IMR-90 (cell line): ENCODE results near the gene ANKRD40. TPM values are rescaled to one million over a fixed set of nuclear protein-coding genes. Genes with fewer than 3 reads are reported as not detected.

ENCODE experiments used
- ATAC-seq: fragments of 200-7000 bp; cut with Tn5 transposase; 2 replicates; pipeline ENCODE4 v1.9.1; 2020; ENCODE audit warnings: low read depth, mild to moderate bottlenecking, moderate library complexity
- BruUV-seq: library from RNA; stranded (reverse); fragments of 400-500 nt; replicated peaks from 2 replicates; lab custom pipeline; 2021; lab: Mats Ljungman, UMichigan
- CTCF ChIA-PET: fragments of 300-600 bp; formaldehyde crosslinking; extraction: SDS; loops from one replicate; lab custom pipeline; 2021; ENCODE audit warnings: antibody characterized with exemption; lab: Yijun Ruan, JAX
- POLR2A ChIA-PET: fragments of 300-600 bp; sonication (Branson Sonifier 250); formaldehyde crosslinking; loops from one replicate; lab custom pipeline; 2022; ENCODE audit warnings: antibody characterized with exemption; ENCODE audit not compliant: unreplicated experiment; lab: Charles Lee
- DNase-seq: peaks from one replicate; pipeline ENCODE4 v3.0.0; 2013
- H2AFZ ChIP-seq: replicated peaks from 2 replicates; pipeline ENCODE3; 2013; ENCODE audit warnings: low read length, mild to moderate bottlenecking; ENCODE audit not compliant: poor library complexity
- H2AK5ac ChIP-seq: 2 replicates; pipeline ENCODE4 v1.6.1; 2013; ENCODE audit warnings: low read depth, low read length, inconsistent platforms
- H2AK9ac ChIP-seq: replicated peaks from 2 replicates; pipeline ENCODE3; 2013; ENCODE audit warnings: mild to moderate bottlenecking, low read depth, low read length, moderate library complexity; ENCODE audit not compliant: poor library complexity
- H2BK120ac ChIP-seq: 2 replicates; pipeline ENCODE4 v1.6.1; 2013; ENCODE audit warnings: low read depth, low read length, inconsistent platforms
- H2BK15ac ChIP-seq: 3 replicates; pipeline ENCODE4 v1.6.1; 2013; ENCODE audit warnings: low read depth, low read length, inconsistent platforms
- H2BK20ac ChIP-seq: 2 replicates; pipeline ENCODE4 v1.6.1; 2013; ENCODE audit warnings: low read depth, mild to moderate bottlenecking, inconsistent platforms, low read length, moderate library complexity
- H2BK5ac ChIP-seq: 2 replicates; pipeline ENCODE4 v1.6.1; 2013; ENCODE audit warnings: mild to moderate bottlenecking, low read depth, low read length, inconsistent platforms; ENCODE audit not compliant: poor library complexity, severe bottlenecking
- H3K14ac ChIP-seq: replicated peaks from 2 replicates; pipeline ENCODE4 v1.6.1; 2013; ENCODE audit warnings: low read depth, low read length, inconsistent platforms
- H3K18ac ChIP-seq: 2 replicates; pipeline ENCODE4 v1.6.1; 2013; ENCODE audit warnings: low read depth, low read length, control low read depth
- H3K23ac ChIP-seq: 2 replicates; pipeline ENCODE4 v1.6.1; 2013; ENCODE audit warnings: low read depth, low read length, inconsistent platforms
- H3K27ac ChIP-seq: 2 replicates; pipeline ENCODE4 v1.5.1; 2013; ENCODE audit warnings: mild to moderate bottlenecking, control low read depth, low read length; ENCODE audit not compliant: insufficient read depth
- H3K27me3 ChIP-seq: 2 replicates; pipeline ENCODE4 v1.6.1; 2013; ENCODE audit warnings: low read length; ENCODE audit not compliant: control insufficient read depth, insufficient read depth
- H3K36me3 ChIP-seq: 2 replicates; pipeline ENCODE4 v1.6.1; 2013; ENCODE audit warnings: low read length, mixed read lengths; ENCODE audit not compliant: control insufficient read depth, insufficient read depth
- H3K4ac ChIP-seq: 2 replicates; pipeline ENCODE4 v1.6.1; 2013; ENCODE audit warnings: low read depth, low read length, inconsistent platforms
- H3K4me1 ChIP-seq: 2 replicates; pipeline ENCODE4 v1.6.1; 2013; ENCODE audit warnings: low read length, mixed read lengths; ENCODE audit not compliant: control insufficient read depth, insufficient read depth
- H3K4me2 ChIP-seq: 2 replicates; pipeline ENCODE4 v1.6.1; 2013; ENCODE audit warnings: low read depth, mild to moderate bottlenecking, control low read depth, low read length, moderate library complexity
- H3K4me3 ChIP-seq: 2 replicates; pipeline ENCODE4 v1.5.1; 2013; ENCODE audit warnings: low read depth, mild to moderate bottlenecking, control low read depth, low read length, moderate library complexity; ENCODE audit not compliant: insufficient read depth
- H3K56ac ChIP-seq: 2 replicates; pipeline ENCODE4 v1.6.1; 2013; ENCODE audit warnings: low read length, inconsistent platforms; ENCODE audit not compliant: insufficient read depth; ENCODE audit errors: extremely low read depth
- H3K79me1 ChIP-seq, 2 experiments: 2 replicates each; pipeline ENCODE4 v1.6.1; 2013; ENCODE audit warnings: low read length in 2 of 2, inconsistent platforms in 1 of 2, low read depth in 1 of 2
- H3K9ac ChIP-seq: 2 replicates; pipeline ENCODE4 v1.6.1; 2013; ENCODE audit warnings: low read depth, low read length, control low read depth
- H3K9me1 ChIP-seq: 2 replicates; pipeline ENCODE4 v1.6.1; 2013; ENCODE audit warnings: low read length, inconsistent platforms; ENCODE audit not compliant: insufficient read depth
- H3K9me3 ChIP-seq: 2 replicates; pipeline ENCODE4 v1.6.1; 2013; ENCODE audit warnings: low read length; ENCODE audit not compliant: control insufficient read depth, insufficient read depth
- H4K20me1 ChIP-seq: 2 replicates; pipeline ENCODE4 v1.6.1; 2013; ENCODE audit warnings: low read length, inconsistent platforms; ENCODE audit not compliant: insufficient read depth
- H4K5ac ChIP-seq: 2 replicates; pipeline ENCODE4 v1.6.1; 2013; ENCODE audit warnings: mild to moderate bottlenecking, low read depth, low read length, control low read depth
- H4K8ac ChIP-seq, 2 experiments: 2 replicates each; pipeline ENCODE4 v1.6.1; 2013; ENCODE audit warnings: low read depth in 2 of 2, low read length in 2 of 2, control low read depth in 1 of 2, inconsistent platforms in 1 of 2
- H4K91ac ChIP-seq: 2 replicates; pipeline ENCODE4 v1.6.1; 2013; ENCODE audit warnings: low read depth, low read length, inconsistent platforms; ENCODE audit not compliant: insufficient read depth
- CHD1 ChIP-seq: IDR thresholded peaks from 2 replicates; pipeline ENCODE4 v1.6.1; 2012; ENCODE audit warnings: low read depth, low read length, improper control_type of control experiment
- MAFK ChIP-seq: IDR thresholded peaks from 2 replicates; pipeline ENCODE4 v1.6.1; 2012; ENCODE audit warnings: low read depth, low read length, improper control_type of control experiment
- POLR2A ChIP-seq: IDR thresholded peaks from 2 replicates; pipeline ENCODE4 v1.6.1; 2012; ENCODE audit warnings: mild to moderate bottlenecking, low read depth, low read length
- RCOR1 ChIP-seq: IDR thresholded peaks from 2 replicates; pipeline ENCODE4 v1.6.1; 2012; ENCODE audit warnings: mild to moderate bottlenecking, low read length, improper control_type of control experiment; ENCODE audit not compliant: insufficient replicate concordance
- USF2 ChIP-seq: fragments of 150-350 bp; IDR thresholded peaks from 2 replicates; pipeline ENCODE4 v1.6.1; 2017; ENCODE audit warnings: mild to moderate bottlenecking, antibody characterized with exemption, low read length, low read depth
- WGBS, 2 experiments: methylation state at CpG; one replicate each; pipeline versions ENCODE4 v1.1.5 to v1.1.7; 2013; ENCODE audit warnings: missing lambda C conversion rate in 2 of 2; ENCODE audit not compliant: insufficient read length in 1 of 2; ENCODE audit errors: extremely low coverage in 2 of 2; 5-methylcytosine and 5-hydroxymethylcytosine counted together
- dilution Hi-C: fragments of 300-500 bp; cut with HindIII; formaldehyde crosslinking; loops from one replicate; pipeline ENCODE4 v1.14.3; 2018; ENCODE audit warnings: low sequenced_read_pairs; ENCODE audit not compliant: unreplicated experiment
- in situ Hi-C: fragments of 300-500 bp; cut with MboI; formaldehyde crosslinking; loops from 3 replicates; pipeline ENCODE4 v1.14.3; 2019; ENCODE audit warnings: low sequenced_read_pairs, inconsistent platforms, mixed read lengths
- intact Hi-C: fragments of 100-400 bp; cut with micrococcal nuclease; formaldehyde crosslinking; loops from 2 replicates; pipeline ENCODE4 v1.10.0; 2022
- polyA plus RNA-seq, 3 experiments: library from polyadenylated mRNA; depleted of rRNA; stranded (reverse); fragments of >200 nt; gene quantifications; 2 replicates each; pipeline ENCODE4 v1.2.3, GENCODE V29; 2012; ENCODE audit warnings: low replicate concordance in 1 of 3
- total RNA-seq: library from RNA; depleted of rRNA; stranded (reverse); fragments of >200 nt; gene quantifications from 2 replicates; pipeline ENCODE4 v1.2.3, GENCODE V29; 2012

ANKRD40 gene
- total and polyA plus RNA-seq, 2 of the 4 experiments (the other 2 are of a cell fraction) = 23.4 to 35.8 TPM

- 0 out of 2 replicates have a peak, but pooled peaks cover 1% of the 10 kb centered on the region for H3K36me3 ChIP-seq
- H3K9ac ChIP-seq = no peak overlapping the region
- no peak overlapping the region for H3K4me3 ChIP-seq
- WGBS, 2 experiments = 96% methylated on average over 11 of the region's 20 CpGs; no CpG with 5 or more reads in 1 of the 2 experiments
- H3K27ac ChIP-seq = no peak overlapping the region
- peak overlapping the region; percentile 40; the same call in 1 of the 2 replicates for H2AK5ac ChIP-seq
- peaks cover 17% of the 10 kb centered on the region for H3K4me1 ChIP-seq
- intact Hi-C loops = no loop called here
- TF ChIP-seq RCOR1 = no peak
- TF ChIP-seq MAFK = no peak
- TF ChIP-seq POLR2A = no peak
- no peak for TF ChIP-seq USF2
- TF ChIP-seq CHD1 = no peak
- H2BK5ac ChIP-seq = no peak overlapping the region
- no peaks in the 10 kb centered on the region for H3K27me3 ChIP-seq
- H3K9me3 ChIP-seq = no peaks in the 10 kb centered on the region
- H3K14ac ChIP-seq = no peak overlapping the region
- H3K18ac ChIP-seq = no peak overlapping the region
- ChIA-PET CTCF (interaction anchor here (1.6 kb wide), 1 partner anchor 12 kb away, joined by 4 read pairs; no protein-coding TSS in a partner anchor), POLR2A (no interaction called here)
- H4K5ac ChIP-seq = no peak overlapping the region
- H2BK20ac ChIP-seq = no peak overlapping the region
- dilution Hi-C loops = no loop called here
- H2AFZ ChIP-seq = peak overlapping the region; percentile 5
- no peaks in the 10 kb centered on the region for H4K20me1 ChIP-seq
- H3K56ac ChIP-seq = no peak overlapping the region
- no peak overlapping the region for H2AK9ac ChIP-seq
- no TSS peak for BruUV-seq
- no peak overlapping the region for H3K23ac ChIP-seq
- H3K4me2 ChIP-seq = no peak overlapping the region
- H4K91ac ChIP-seq = peak overlapping the region; percentile 14; the same call in 1 of the 2 replicates
- in situ Hi-C loops = no loop called here
- no peak for DNase-seq
- ATAC-seq = no peak
- H3K9me1 ChIP-seq = peaks cover 10% of the 10 kb centered on the region
- H4K8ac ChIP-seq = no peak overlapping the region
- no peak overlapping the region for H2BK120ac ChIP-seq
- peaks cover 0 to under 1% of the 10 kb centered on the region in 2 experiments; a peak in 1 of 4 replicates for H3K79me1 ChIP-seq
- H2BK15ac ChIP-seq = no peak overlapping the region
- H3K4ac ChIP-seq = peak overlapping the region; percentile 25
These were observed 34.7 kb downstream of the ANKRD40 start for GRCh38 chr17:50672831-50673551.
